GM12891 (cell line): Measurements from ENCODE around the gene FGF11.

Source experiments
- DNase-seq: peaks from one replicate; pipeline ENCODE4 v3.0.0; 2011; ENCODE audit warnings: low spot score; ENCODE audit not compliant: insufficient read length
- FAIRE-seq: peaks from 2 replicates; lab custom pipeline; 2011; peaks lifted over from hg19 to GRCh38; lab: Jason Lieb, UNC
- PAX5 ChIP-seq: IDR thresholded peaks from 2 replicates; pipeline ENCODE4 v1.6.1; 2011; ENCODE audit warnings: low read length, moderate library complexity, mild to moderate bottlenecking; ENCODE audit not compliant: insufficient read depth, severe bottlenecking
- POLR2A ChIP-seq: IDR thresholded peaks from 2 replicates; pipeline ENCODE4 v1.6.1; 2011; ENCODE audit warnings: low read depth, low read length, control low read depth
- POLR2AphosphoS5 ChIP-seq: IDR thresholded peaks from 2 replicates; pipeline ENCODE4 v1.6.1; 2011; ENCODE audit warnings: low read depth, low read length, control low read depth
- POU2F2 ChIP-seq: IDR thresholded peaks from 2 replicates; pipeline ENCODE4 v1.6.1; 2011; ENCODE audit warnings: low read depth, mild to moderate bottlenecking, control low read depth, low read length, moderate library complexity
- SPI1 ChIP-seq: IDR thresholded peaks from 2 replicates; pipeline ENCODE4 v1.6.1; 2011; ENCODE audit warnings: low read depth, low read length, control low read depth
- TAF1 ChIP-seq: IDR thresholded peaks from 2 replicates; pipeline ENCODE4 v1.6.1; 2011; ENCODE audit warnings: low read depth, low read length, control low read depth

Gene FGF11

GRCh38 chr17:7428557-7428956, 10.8 kb upstream of the FGF11 start, which contains the start of gene SPEM3:
Gene SPEM3, plus strand, starts transcription at chr17:7428857. Its CDS starts 46 bp downstream, at chr17:7428903.
- FAIRE-seq (no peak), DNase-seq (no peak)
- TF ChIP-seq POLR2A, result no peak
- TF ChIP-seq PAX5, result no peak
- TF ChIP-seq TAF1, result no peak
- no peak for TF ChIP-seq POU2F2

DNA sequence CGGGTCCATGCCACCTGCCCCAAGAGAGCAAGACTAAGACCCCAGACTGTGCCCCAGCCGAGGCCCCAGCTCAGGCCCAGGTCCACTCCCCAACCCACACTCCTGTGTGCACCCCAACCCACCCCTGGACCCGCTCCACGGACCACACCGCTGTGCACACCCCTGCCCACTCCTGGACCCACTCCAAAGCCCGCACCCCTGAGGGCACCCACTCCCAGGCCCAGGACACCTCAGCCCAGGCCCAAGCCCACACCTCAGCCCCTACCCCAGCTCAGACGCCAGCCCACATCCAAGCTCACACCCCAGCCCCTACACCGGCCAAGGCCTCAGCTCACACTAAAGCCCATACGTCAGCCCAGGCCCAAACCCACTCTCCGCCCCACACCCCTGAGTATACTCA, 9.6 kb upstream of the FGF11 start:
- FAIRE-seq, result no peak
- TF ChIP-seq PAX5 (no peak), POLR2AphosphoS5 (no peak), SPI1 (no peak), POLR2A (no peak), TAF1 (no peak), POU2F2 (no peak)
- DNase-seq, result no peak

DNA sequence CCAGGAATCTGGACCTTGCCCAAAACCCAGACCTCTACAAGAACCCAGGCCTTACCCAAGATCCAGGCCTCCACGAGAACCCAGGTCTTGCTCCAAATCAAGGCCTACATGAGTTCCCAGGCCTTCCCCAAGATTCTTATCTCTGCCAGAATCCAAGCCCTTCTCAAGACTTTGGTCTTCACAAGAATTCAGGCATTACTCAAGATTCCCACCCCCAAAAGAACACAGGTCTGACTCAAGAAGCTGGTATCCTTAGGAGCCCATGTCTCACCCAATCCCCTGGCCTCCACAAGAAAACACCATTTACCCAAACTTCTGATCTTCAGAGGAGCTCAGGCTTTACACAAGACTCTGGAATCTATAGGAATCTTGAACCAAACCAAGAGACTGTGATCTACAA, 8.1 kb upstream of the FGF11 start:
- DNase-seq (no peak), FAIRE-seq (no peak)
- no peak for TF ChIP-seq SPI1
- TF ChIP-seq POLR2A, result no peak
- no peak for TF ChIP-seq POLR2AphosphoS5

DNA sequence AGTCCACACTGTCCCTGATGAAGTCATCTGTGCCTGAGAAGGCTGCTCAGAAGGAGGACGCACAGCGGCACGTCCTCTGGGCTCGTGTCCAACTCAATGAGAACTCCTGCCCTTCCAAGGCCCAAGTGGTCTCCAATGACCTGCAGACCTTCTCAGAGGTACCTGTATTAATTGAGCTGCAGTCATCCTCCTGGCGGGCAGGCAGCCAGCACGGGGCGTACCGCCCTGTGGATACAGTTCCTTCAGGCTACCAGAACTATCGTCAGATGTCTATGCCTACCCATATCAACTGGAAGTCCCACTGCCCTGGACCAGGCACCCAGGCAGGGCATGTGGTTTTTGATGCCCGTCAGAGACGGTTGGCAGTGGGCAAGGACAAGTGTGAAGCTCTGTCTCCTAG, 7.0 kb upstream of the FGF11 start:
- FAIRE-seq (no peak), DNase-seq (no peak)
- TF ChIP-seq PAX5 (no peak), POU2F2 (no peak), POLR2AphosphoS5 (no peak), POLR2A (no peak), TAF1 (no peak), SPI1 (no peak)

DNA sequence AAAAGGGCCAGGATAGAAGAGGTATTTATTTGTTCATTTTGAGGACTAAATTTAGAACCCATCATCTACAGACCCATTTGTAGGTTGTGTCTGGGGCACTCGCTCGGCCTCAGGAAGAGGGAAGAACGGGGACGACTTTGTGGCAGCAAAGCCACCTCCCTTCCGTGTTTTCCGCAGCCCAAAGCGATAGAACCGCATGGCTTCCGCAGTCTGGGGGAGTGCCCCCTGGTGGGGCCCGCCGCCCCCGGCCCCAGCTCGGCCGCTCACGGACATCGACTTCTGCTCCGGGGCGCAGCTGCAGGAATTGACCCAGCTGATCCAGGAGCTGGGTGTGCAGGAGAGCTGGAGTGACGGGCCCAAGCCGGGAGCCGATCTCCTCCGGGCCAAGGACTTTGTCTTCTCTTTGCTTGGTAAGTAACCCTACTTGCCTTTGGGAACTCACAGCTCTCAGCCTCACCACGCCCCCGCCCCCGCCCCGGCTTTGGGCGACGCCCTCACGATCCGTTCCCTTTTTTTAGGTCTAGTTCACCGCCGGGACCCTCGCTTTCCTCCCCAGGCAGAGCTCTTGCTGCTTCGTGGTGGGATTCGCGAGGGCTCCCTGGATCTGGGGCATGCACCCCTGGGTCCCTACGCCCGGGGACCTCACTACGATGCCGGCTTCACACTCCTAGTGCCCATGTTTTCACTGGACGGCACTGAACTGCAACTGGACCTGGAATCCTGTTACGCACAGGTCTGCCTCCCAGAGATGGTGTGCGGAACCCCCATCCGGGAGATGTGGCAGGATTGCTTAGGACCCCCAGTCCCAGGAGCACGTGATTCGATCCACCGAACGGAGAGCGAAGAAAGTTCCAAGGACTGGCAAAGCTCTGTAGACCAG, 3.4 kb upstream of the FGF11 start:
- DNase-seq, result no peak
- no peak for TF ChIP-seq POLR2A
- TF ChIP-seq POU2F2, result no peak
- TF ChIP-seq PAX5, result no peak
- 0 out of 2 replicates have a peak, but pooled peaks have one; percentile 3 for TF ChIP-seq SPI1
- FAIRE-seq, result no peak

DNA sequence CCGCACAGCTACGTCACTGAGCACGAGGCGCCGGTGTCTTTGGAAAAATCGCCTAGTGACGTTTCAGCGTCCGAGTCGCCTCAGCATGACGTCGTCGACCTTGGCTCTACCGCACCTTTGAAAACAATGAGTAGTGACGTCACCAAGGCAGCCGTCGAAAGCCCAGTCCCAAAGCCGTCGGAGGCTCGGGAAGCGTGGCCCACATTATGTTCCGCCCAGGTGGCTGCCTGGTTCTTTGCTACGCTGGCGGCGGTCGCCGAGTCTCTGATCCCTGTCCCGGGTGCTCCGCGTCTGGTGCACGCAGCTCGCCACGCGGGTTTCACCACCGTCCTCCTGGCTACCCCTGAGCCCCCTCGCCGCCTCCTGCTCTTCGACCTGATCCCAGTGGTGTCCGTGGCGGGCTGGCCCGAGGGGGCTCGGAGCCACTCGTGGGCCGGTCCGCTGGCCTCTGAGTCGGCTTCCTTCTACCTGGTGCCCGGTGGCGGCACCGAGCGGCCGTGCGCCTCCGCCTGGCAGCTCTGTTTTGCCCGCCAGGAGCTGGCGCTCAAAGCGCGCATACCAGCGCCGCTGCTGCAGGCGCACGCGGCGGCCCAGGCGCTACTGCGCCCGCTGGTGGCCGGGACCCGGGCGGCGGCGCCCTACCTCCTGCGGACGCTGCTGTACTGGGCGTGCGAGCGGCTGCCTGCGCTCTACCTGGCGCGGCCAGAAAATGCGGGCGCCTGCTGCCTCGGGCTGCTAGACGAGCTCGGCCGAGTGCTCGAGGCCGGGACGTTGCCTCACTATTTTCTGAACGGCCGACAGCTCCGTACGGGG, 2.5 kb upstream of the FGF11 start:
- TF ChIP-seq SPI1 (no peak), PAX5 (peak; percentile 12)

DNA sequence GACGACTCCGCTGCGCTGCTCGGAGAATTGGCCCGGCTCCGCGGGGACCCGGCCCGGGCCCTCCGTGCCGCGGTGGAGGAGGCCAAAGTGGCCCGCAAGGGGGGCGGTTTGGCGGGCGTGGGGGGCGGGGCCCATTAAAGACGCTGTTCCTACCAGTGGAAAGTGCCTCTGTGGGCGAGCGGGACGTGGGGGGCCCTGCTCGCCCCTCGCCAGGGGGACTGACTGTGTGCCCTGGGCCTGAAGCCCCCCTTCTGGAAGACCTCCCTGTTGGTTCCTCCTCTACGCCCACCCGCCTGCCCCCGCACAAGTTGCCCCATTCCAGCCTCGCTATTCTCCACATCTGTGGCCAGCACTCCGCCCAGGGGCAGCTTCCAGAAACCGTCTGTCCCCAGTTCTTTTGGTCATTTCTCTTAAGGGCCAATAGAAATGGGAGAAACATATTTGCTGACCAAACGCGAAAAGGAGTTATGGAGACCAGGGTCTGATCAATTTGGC, 1.9 kb upstream of the FGF11 start:
- no peak for TF ChIP-seq TAF1
- TF ChIP-seq POLR2AphosphoS5, result no peak
- TF ChIP-seq PAX5, result no peak
- DNase-seq (no peak), FAIRE-seq (peak; percentile 38)

More for the DNA sequence above, 2.5 kb upstream of the FGF11 start:
- no peak for FAIRE-seq
- DNase-seq, result peak; percentile 58

DNA sequence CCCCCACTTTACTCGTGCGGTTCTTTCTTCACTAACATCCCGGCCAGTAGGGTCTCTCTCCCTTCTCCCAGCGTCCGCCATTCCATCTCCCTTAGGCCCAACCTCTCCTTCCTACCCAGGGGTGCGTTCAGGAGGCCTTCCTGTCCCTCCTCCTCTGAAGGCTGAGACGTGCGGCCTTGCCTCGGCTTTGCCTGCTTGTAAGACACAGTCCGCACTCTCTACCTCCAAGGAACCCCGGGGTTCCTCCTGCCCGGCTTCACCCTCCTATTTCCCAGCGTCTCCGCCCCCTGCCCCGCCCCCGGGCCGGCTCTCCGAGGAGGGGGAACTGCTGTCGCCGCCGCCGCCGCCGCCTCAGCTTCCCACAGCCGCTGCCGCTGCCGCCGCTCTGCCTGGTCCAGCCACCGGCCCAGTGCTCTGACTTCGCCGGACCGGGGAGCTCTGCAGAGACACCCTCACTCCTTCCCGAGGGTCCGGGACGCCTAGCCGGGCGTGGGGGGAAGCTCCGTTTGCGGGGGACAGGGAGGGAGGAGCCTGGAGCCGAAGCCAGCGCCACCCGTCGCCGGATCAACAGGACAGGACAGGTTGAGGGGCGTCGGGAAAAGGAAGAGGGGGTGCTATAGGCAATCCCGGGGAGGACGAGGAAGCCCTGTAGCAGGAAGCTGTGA, 1.2 kb upstream of the FGF11 start:
- FAIRE-seq (peak; percentile 54), DNase-seq (no peak)
- no peak for TF ChIP-seq POLR2A
- no peak for TF ChIP-seq POLR2AphosphoS5
- no peak for TF ChIP-seq TAF1
- TF ChIP-seq SPI1, result no peak
- no peak for TF ChIP-seq PAX5
- TF ChIP-seq POU2F2, result no peak

DNA sequence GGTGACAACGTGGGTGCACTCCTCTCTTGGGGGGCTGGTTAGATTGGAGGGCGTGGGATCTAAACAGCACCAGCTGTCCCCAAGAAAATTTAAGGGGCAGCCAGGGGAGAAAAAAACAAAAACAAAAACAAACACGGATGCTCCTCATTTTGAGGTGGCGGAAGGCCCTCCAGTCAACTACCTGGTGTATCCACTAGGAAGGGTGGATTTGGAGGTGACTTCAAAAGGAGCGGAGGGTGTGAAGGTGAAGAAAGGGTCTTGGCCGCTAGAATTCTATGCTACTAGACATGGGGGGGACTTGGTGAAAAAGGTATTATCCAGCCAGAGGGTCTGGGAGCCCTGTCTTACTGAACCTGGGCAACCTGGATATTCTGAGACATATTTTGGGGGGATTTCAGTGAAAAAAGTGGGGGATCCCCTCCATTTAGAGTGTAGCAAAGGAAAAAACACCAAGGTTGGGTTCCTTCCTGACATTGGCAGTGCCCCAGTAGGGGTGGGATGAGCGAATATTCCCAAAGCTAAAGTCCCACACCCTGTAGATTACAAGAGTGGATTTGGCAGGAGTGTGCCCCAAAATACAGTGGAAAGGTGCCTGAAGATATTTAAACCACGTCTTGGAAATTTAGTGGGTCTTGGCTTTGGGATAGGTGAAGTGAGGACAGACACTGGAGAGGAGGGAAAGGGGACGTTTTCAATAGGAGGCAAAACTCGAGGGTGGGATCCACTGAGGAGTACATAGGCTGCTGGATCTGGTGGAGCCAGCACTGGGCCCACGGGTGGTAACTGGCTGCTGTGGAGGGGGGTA, 454 bp upstream of the FGF11 start:
- TF ChIP-seq TAF1 (no peak), SPI1 (no peak), POLR2AphosphoS5 (no peak), POLR2A (no peak), POU2F2 (no peak), PAX5 (no peak)
- no peak for DNase-seq
- peak; percentile 54 for FAIRE-seq
